IPS DF 4.7 (cell line): ENCODE measurements around the gene FAM131A.

Experiments
- DNase-seq: peaks from one replicate; pipeline ENCODE4 v3.0.0-alpha.2; 2013; ENCODE audit warnings: low spot score; ENCODE audit errors: extremely low read depth

FAM131A gene

DNA sequence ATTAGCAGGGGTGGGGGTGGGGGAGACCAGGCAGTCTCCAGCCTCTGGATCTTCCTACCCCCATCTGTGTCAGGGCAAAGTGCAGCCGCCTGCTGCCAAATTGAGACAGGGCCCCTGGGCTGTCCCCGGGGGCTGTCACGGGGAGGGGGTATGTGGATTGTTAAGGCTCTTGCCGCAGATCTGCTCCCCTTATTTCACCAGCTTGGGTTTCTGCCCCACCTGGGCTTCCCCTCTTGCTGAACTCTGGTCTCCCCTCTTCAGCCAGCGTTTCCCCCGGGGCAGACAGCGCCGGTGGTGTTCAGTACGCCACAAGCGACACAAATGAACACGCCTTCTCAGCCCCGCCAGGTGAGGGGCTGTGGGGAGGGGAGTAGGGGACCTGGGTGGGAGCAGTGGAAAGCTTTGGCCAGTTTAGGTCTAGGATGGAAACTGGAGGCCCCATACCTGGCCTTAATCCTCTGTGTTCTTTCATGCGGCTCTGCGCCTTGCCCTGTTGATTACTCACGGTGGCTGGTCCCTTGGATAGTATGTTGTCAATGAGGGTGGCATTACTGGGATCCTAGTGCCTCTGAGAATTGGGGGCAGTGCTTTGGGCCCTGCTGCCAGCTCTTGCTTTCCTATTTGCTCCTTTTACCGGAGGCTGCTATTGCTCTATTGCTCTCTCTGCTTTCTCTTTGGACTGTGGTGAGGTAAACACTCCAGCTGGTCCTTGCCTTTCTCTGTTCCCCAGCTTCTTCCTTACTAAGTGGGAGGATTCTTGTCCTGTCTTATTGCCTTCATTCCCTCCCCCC is 21.3 kb upstream of the FAM131A start:
- DNase-seq: no peak

GRCh38 chr3:184316792-184317191 is 20.6 kb upstream of the FAM131A start:
- no peak for DNase-seq

DNA sequence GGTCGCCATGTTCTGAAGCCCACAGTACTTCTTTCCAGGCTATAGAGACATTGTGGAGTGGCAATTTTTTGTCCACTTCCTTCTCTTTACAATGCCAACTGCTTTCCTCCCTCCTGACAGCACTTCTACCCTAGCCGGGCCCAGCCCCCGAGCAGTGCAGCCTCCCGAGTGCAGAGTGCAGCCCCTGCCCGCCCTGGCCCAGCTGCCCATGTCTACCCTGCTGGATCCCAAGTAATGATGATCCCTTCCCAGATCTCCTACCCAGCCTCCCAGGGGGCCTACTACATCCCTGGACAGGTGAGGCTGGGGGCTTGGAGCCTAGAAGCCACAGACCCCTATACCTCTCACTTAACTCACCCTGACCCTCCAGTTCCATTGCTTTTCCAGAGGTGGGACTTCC is 20.2 kb upstream of the FAM131A start:
- DNase-seq: no peak

- no peak for DNase-seq
Observed at GRCh38 chr3:184320104-184320445, 17.3 kb upstream of the FAM131A start.

DNA sequence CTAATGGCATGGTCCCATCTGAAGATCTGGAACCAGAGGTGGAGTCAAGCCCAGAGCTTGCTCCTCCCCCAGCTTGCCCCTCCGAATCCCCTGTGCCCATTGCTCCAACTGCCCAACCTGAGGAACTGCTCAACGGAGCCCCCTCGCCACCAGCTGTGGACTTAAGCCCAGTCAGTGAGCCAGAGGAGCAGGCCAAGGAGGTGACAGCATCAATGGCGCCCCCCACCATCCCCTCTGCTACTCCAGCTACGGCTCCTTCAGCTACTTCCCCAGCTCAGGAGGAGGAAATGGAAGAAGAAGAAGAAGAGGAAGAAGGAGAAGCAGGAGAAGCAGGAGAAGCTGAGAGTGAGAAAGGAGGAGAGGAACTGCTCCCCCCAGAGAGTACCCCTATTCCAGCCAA is 15.7 kb upstream of the FAM131A start:
- no peak for DNase-seq

- DNase-seq: no peak
Observed at GRCh38 chr3:184322731-184323487, 14.5 kb upstream of the FAM131A start.

- no peak for DNase-seq
Observed at GRCh38 chr3:184323696-184324095, 13.7 kb upstream of the FAM131A start.

- no peak for DNase-seq
Observed at GRCh38 chr3:184325269-184325668, 12.1 kb upstream of the FAM131A start.

DNA sequence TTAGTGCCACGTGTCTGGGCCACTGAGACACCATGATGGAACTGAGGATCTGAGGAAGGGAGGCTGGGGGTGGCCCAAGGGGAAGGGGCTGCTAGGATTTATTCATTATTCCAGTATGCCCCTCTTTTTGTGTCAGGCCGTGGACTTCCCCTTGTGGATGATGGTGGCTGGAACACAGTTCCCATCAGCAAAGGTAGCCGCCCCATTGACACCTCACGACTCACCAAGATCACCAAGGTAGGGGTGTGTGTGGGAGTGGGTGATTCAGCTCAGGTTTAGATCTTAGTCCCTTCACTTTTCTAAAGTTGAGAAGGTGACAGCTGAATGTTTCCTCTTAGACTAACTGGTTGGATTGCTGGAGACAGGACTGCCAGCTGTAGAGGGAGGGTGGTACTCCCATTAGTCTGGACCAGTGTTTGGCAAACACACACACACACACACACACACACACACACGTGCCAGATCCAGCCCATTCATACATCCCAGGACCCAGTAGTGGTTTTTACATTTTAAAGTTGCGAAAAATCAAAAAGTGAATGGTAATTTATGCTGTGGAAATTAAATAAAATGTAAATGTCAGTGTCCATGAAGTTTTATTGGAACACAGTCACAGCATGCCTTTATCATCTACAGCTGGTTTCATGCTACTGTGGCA is 11.6 kb upstream of the FAM131A start:
- DNase-seq: no peak

GRCh38 chr3:184327171-184327570 is 10.2 kb upstream of the FAM131A start:
- DNase-seq: no peak

- DNase-seq: no peak
Observed at GRCh38 chr3:184328516-184328915, 8.9 kb upstream of the FAM131A start.

GRCh38 chr3:184332370-184333090 is 4.9 kb upstream of the FAM131A start:
- DNase-seq: no peak

GRCh38 chr3:184333190-184333589 is 4.2 kb upstream of the FAM131A start:
- DNase-seq: no peak

DNA sequence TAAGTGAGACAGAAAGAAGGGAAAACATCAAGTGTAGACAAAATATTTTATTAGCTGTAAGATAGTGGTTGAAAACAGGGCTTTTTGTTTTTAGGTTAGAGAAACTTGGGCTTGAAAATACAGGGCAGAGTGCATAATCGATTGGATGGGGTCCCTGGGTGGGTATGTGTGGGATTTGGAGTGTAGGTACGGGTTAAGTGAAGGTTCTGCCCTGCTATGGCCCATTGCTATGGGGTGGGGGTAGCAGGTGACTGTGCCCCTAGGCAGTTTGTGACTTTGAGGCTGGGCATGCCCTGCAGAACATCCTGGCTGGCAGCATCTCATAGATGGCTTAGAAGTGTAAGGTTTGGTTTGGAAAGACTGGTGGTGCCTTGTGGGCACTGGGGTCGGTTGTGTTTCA is 3.7 kb upstream of the FAM131A start:
- no peak for DNase-seq

DNA sequence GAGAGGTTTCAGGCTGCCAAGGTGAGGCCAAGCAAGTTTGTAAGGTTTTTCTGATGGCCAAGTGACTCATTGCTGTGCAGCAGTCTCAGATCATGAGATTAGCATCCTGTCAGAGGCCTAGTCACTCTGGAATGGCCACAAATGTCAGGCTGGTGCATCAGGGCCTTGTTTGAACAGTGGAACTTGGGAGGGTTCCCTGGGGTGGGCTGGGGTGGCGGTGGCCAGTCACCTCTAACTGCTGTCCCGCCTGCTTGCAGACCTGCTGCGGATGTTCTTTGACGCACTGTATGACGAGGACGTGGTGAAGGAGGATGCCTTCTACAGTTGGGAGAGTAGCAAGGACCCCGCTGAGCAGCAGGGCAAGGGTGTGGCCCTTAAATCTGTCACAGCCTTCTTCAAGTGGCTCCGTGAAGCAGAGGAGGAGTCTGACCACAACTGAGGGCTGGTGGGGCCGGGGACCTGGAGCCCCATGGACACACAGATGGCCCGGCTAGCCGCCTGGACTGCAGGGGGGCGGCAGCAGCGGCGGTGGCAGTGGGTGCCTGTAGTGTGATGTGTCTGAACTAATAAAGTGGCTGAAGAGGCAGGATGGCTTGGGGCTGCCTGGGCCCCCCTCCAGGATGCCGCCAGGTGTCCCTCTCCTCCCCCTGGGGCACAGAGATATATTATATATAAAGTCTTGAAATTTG is 2.8 kb upstream of the FAM131A start:
- DNase-seq: no peak

DNA sequence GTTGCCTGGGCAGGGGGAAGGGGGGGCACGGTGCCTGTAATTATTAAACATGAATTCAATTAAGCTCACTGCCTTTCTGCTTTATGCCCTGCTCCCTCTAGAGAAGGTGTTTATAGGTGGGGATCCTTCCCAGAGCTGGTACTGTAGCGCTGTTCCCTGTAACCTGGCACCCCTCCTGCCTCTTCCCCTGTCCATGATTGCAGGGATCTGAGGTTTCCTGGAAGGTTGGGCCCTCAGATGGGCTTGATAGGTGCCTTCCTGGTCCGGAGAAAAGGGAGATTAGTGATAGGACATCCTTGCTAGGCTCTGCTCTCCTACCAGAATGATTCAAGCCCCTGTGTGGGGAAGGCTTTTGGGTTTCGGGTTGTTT is 2.1 kb upstream of the FAM131A start:
- DNase-seq: no peak

- no peak for DNase-seq
Observed at GRCh38 chr3:184335661-184336546, 1.5 kb upstream of the FAM131A start.

DNA sequence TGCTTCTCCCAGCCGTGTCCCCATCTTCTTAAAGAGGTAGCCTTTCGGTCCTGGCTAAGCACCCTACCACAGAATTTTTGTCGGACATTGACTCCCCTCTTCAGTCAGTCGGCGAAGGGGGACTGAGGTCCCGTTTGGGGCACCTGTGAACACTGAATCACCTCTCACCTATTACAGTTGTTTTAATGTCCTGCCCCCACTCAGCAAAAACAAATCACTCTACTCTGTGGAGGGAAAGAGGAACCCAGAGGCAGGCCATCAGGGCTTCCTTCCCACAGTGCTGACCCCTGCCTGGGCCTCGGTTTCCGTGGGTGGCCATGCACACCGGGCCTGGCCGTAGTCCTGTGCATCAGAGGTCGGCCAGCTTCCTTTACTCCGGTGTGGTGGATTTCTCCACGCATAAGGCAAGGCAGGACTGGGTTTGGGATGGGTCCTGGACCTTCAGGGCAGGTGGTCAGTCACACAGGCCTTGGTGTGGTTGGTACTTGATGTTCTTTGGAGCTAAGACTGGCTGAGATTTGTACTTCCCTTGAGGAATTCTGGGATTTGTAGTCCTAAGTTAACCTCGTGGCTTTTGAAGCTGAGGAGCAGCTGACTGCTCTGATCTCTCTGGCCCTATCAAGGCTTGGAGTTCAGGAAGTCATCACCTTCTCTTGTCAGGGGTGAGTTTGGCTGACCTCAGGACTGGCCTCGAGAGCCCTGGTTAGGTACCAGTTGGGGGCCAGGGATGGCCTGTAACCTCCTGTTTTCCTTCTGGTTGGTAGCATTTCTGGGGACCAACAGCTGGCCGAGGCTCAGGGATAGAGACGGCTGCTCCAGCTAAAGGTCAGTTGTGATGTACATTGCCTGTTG is 627 bp upstream of the FAM131A start:
- no peak for DNase-seq

DNA sequence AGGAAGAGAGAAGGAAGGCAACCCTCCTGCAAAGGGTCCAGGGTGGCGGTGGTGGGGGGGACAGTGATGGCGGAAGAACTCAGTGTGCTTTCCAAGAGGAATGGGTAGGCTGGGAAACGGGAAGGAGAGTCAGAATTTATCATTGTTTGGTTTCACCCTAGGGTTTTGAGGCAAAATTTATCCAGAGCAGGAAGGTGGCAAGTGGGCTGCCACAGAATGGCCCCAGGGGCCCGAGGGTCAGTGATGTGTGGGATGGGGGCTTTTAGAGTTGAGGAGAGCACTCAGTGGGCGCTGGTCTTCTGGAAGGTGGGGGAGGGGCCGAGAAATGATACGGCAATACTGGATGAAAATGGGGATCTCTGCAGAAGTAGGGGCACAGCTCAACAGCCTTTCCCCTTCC is 581 bp downstream of the FAM131A start:
- no peak for DNase-seq
